Endothelial cell of umbilical vein (primary cell): ENCODE data around the gene SH3BP5L. TPM values are rescaled to one million over a fixed set of nuclear protein-coding genes. Genes with fewer than 3 reads are reported as not detected.

Experiments
- BruUV-seq: library from RNA; stranded (reverse); fragments of 400-500 nt; replicated peaks from 2 replicates; lab custom pipeline; 2021; lab: Mats Ljungman, UMichigan
- CTCF ChIA-PET: fragments of 300-600, 350-600 bp; sonication (Branson Sonifier 250); formaldehyde crosslinking; loops from one replicate; lab custom pipeline; 2021; ENCODE audit warnings: antibody characterized with exemption, inconsistent platforms; lab: Charles Lee
- POLR2A ChIA-PET: fragments of 300-600, 350-600 bp; sonication (Branson Sonifier 250); formaldehyde crosslinking; loops from one replicate; lab custom pipeline; 2021; ENCODE audit warnings: antibody characterized with exemption, inconsistent platforms; lab: Charles Lee
- DNase-seq: peaks from one replicate; pipeline ENCODE4 v3.0.0-alpha.2; 2011; ENCODE audit warnings: low read depth, low spot score
- FAIRE-seq: peaks from 2 replicates; lab custom pipeline; 2011; peaks lifted over from hg19 to GRCh38; lab: Jason Lieb, UNC
- H2AFZ ChIP-seq: 2 replicates; pipeline ENCODE4 v1.6.0; 2012; ENCODE audit warnings: low read depth, low read length, control low read depth, inconsistent platforms
- H3K27ac ChIP-seq: 2 replicates; pipeline ENCODE4 v1.5.1; 2011; ENCODE audit warnings: low read depth, mild to moderate bottlenecking, control low read depth, low read length, moderate library complexity; ENCODE audit not compliant: insufficient read depth
- H3K27me3 ChIP-seq, 2 experiments: 2 replicates each; pipeline versions ENCODE4 v1.6.0 to v1.6.1; 2011; ENCODE audit warnings: low read length in 2 of 2, mixed read lengths in 1 of 2; ENCODE audit not compliant: control insufficient read depth in 2 of 2, insufficient read depth in 2 of 2
- H3K36me3 ChIP-seq, 2 experiments: 2 replicates in 1 of 2; 3 replicates in 1 of 2; pipeline ENCODE4 v1.5.1; 2011; ENCODE audit warnings: low read length in 2 of 2, mild to moderate bottlenecking in 1 of 2, moderate library complexity in 1 of 2; ENCODE audit not compliant: control insufficient read depth in 2 of 2, insufficient read depth in 2 of 2; ENCODE audit errors: extremely low read depth in 1 of 2
- H3K4me1 ChIP-seq: 3 replicates; pipeline ENCODE4 v1.5.1; 2011; ENCODE audit warnings: mild to moderate bottlenecking, low read length; ENCODE audit not compliant: control insufficient read depth, insufficient read depth; ENCODE audit errors: extremely low read depth
- H3K4me2 ChIP-seq: 2 replicates; pipeline ENCODE4 v1.6.1; 2011; ENCODE audit warnings: low read length, control low read depth, mixed read lengths; ENCODE audit not compliant: insufficient read depth
- H3K4me3 ChIP-seq, 3 experiments: fragments of 200-600 bp in 1 of 3; sonication (generic), shearing (Covaris generic) in 1 of 3; replicated peaks in 1 of 3; 2 replicates each; pipeline ENCODE4 v1.5.1; 2011 to 2016; ENCODE audit warnings: control low read depth in 3 of 3, low read length in 3 of 3, mild to moderate bottlenecking in 2 of 3, inconsistent platforms in 1 of 3, low read depth in 1 of 3, moderate library complexity in 1 of 3; ENCODE audit not compliant: insufficient read depth in 1 of 3
- H3K79me2 ChIP-seq: 2 replicates; pipeline ENCODE4 v1.6.0; 2012; ENCODE audit warnings: low read length, inconsistent platforms; ENCODE audit not compliant: control insufficient read depth, insufficient read depth
- H3K9ac ChIP-seq: replicated peaks from 2 replicates; pipeline ENCODE3; 2011; ENCODE audit warnings: low read length, control low read depth; ENCODE audit not compliant: insufficient read depth; ENCODE audit errors: extremely low read depth
- H3K9me1 ChIP-seq: replicated peaks from 3 replicates; pipeline ENCODE4 v1.6.0; 2011; ENCODE audit warnings: mild to moderate bottlenecking, low read length; ENCODE audit not compliant: control insufficient read depth, insufficient read depth; ENCODE audit errors: extremely low read depth
- H3K9me3 ChIP-seq: replicated peaks from 2 replicates; pipeline ENCODE4 v1.5.1; 2012; ENCODE audit warnings: low read length, inconsistent platforms; ENCODE audit not compliant: control insufficient read depth, insufficient read depth
- H4K20me1 ChIP-seq: replicated peaks from 2 replicates; pipeline ENCODE3; 2011; ENCODE audit warnings: mild to moderate bottlenecking, low read length; ENCODE audit not compliant: control insufficient read depth, insufficient read depth; ENCODE audit errors: extremely low read depth
- CTCF ChIP-seq, 2 donors: IDR thresholded peaks; 1 replicate in 1 of 2; 2 replicates in 1 of 2; pipeline ENCODE4 v1.5.1; 2011; ENCODE audit warnings: low read length in 2 of 2, mild to moderate bottlenecking in 2 of 2, moderate library complexity in 2 of 2, control low read depth in 1 of 2, inconsistent platforms in 1 of 2, low read depth in 1 of 2; ENCODE audit not compliant: insufficient read depth in 1 of 2; ENCODE audit errors: extremely low read depth in 1 of 2
- EZH2 ChIP-seq: IDR thresholded peaks from 2 replicates; pipeline ENCODE4 v1.6.1; 2012; ENCODE audit warnings: borderline replicate concordance, low read depth, mild to moderate bottlenecking, moderate library complexity, low read length, inconsistent platforms; ENCODE audit not compliant: severe bottlenecking
- FOS ChIP-seq: IDR thresholded peaks from 2 replicates; pipeline ENCODE4 v1.6.1; 2011; ENCODE audit warnings: mild to moderate bottlenecking, low read length, moderate library complexity, borderline replicate concordance; ENCODE audit not compliant: insufficient read depth
- GATA2 ChIP-seq: IDR thresholded peaks from 2 replicates; pipeline ENCODE4 v1.7.0; 2011; ENCODE audit warnings: low read depth, mild to moderate bottlenecking, moderate library complexity, mixed read lengths, low read length; ENCODE audit not compliant: insufficient read length, insufficient read depth
- JUN ChIP-seq: IDR thresholded peaks from 2 replicates; pipeline ENCODE4 v1.6.1; 2011; ENCODE audit warnings: borderline replicate concordance, low read depth; ENCODE audit not compliant: insufficient read length, insufficient read depth
- MAX ChIP-seq: IDR thresholded peaks from 2 replicates; pipeline ENCODE4 v1.6.1; 2011; ENCODE audit not compliant: insufficient read depth, insufficient read length
- MYC ChIP-seq: IDR thresholded peaks from one replicate; pipeline ENCODE4 v1.6.1; 2011; ENCODE audit warnings: mild to moderate bottlenecking, low read depth, low read length
- POLR2A ChIP-seq: IDR thresholded peaks from 2 replicates; pipeline ENCODE4 v1.6.1; 2012; ENCODE audit warnings: low read depth, mild to moderate bottlenecking, control low read depth, low read length
- POLR2AphosphoS5 ChIP-seq: IDR thresholded peaks from 2 replicates; pipeline ENCODE4 v1.6.1; 2012; ENCODE audit warnings: low read depth, mild to moderate bottlenecking, control low read depth, low read length, moderate library complexity; ENCODE audit not compliant: insufficient read depth
- dilution Hi-C: fragments of 300-500 bp; cut with MboI; formaldehyde crosslinking; loops from one replicate; pipeline ENCODE4 v1.15.0; 2019; ENCODE audit warnings: low sequenced_read_pairs; ENCODE audit not compliant: extremely low pct_ligation_motif_present
- intact Hi-C: fragments of 100-400 bp; cut with micrococcal nuclease; formaldehyde crosslinking; loops from one replicate; pipeline ENCODE4 v1.10.0; 2022
- polyA plus RNA-seq, 4 experiments: library from polyadenylated mRNA; depleted of rRNA in 3 of 4; stranded (reverse) in 3 of 4; unstranded in 1 of 4; fragments of >200 nt; gene quantifications; 2 replicates each; pipeline versions ENCODE4 v1.2.1 to v1.2.3, GENCODE V29; 2011 to 2012; ENCODE audit warnings: missing spikeins in 1 of 4
- total RNA-seq: library from RNA; stranded (reverse); gene quantifications from 2 replicates; pipeline ENCODE4 v1.2.3, GENCODE V29; 2021

SH3BP5L gene
- total and polyA plus RNA-seq, 2 donors (not counting 3 experiments of a cell fraction or from before 2014, with no cell fraction given) = 24.7 TPM

GRCh38 chr1:248821101-248821500 lies 4.6 kb downstream of the SH3BP5L start:
- Histone ChIP-seq H3K27ac (no peak overlapping the region), H3K9ac (no peak overlapping the region), H3K4me3 (no peak overlapping the region), H3K79me2 (peaks cover 59% of the 10 kb centered on the region), H3K36me3 (peaks cover 7 to 28% of the 10 kb centered on the region in 2 experiments), H3K27me3 (no peaks in the 10 kb centered on the region), H2AFZ (no peak overlapping the region), H3K4me2 (no peak overlapping the region), H3K9me3 (no peaks in the 10 kb centered on the region), H4K20me1 (no peaks in the 10 kb centered on the region), H3K9me1 (no peaks in the 10 kb centered on the region), H3K4me1 (peaks cover 25% of the 10 kb centered on the region)
- ChIA-PET POLR2A (no interaction called here), CTCF (interaction anchor here (1.3 kb wide), 1 partner anchor 201 kb away, joined by 3 read pairs; no protein-coding TSS in a partner anchor)
- no peak for DNase-seq
- no TSS peak for BruUV-seq
- no peak for FAIRE-seq
- dilution Hi-C loops (no loop called here), intact Hi-C loops (no loop called here)
- TF ChIP-seq MYC (no peak), POLR2AphosphoS5 (no peak)

GRCh38 chr1:248820041-248820585 lies 5.6 kb downstream of the SH3BP5L start:
- Histone ChIP-seq H3K9me1 (no peaks in the 10 kb centered on the region), H4K20me1 (no peaks in the 10 kb centered on the region), H3K9ac (no peak overlapping the region), H3K4me2 (no peak overlapping the region), H2AFZ (no peak overlapping the region), H3K4me1 (peaks cover 25% of the 10 kb centered on the region), H3K9me3 (no peaks in the 10 kb centered on the region), H3K27ac (no peak overlapping the region), H3K79me2 (peaks cover 54% of the 10 kb centered on the region), H3K4me3 (no peak overlapping the region), H3K36me3 (peaks cover 7 to 34% of the 10 kb centered on the region in 2 experiments), H3K27me3 (no peaks in the 10 kb centered on the region)
- no peak for DNase-seq
- TF ChIP-seq EZH2 (no peak), MAX (no peak), FOS (no peak), POLR2AphosphoS5 (no peak), CTCF (IDR thresholded peaks at IDR 0.05; ENCODE audit: extremely low read depth in 1 of 2, insufficient read depth in 1 of 2, low read depth in 1 of 2, low read length in 2 of 2) (no peak), GATA2 (no peak), JUN (no peak), POLR2A (no peak), MYC (no peak)
- BruUV-seq = no TSS peak
- ChIA-PET POLR2A (no interaction called here), CTCF (interaction anchor here (1.2 to 1.3 kb wide), 2 partner anchors 30 to 200 kb away, joined by 3 read pairs; no protein-coding TSS in a partner anchor)
- no peak for FAIRE-seq
- intact Hi-C loops (no loop called here), dilution Hi-C loops (no loop called here)
